ENCODE results near the gene FANCC.

The FANCC gene

GRCh38 chr9:95102001-95102433 is 215.5 kb downstream of the FANCC start:
- DNase-seq (ENCODE audit: low read depth in 2 of 2), result no peak

DNA sequence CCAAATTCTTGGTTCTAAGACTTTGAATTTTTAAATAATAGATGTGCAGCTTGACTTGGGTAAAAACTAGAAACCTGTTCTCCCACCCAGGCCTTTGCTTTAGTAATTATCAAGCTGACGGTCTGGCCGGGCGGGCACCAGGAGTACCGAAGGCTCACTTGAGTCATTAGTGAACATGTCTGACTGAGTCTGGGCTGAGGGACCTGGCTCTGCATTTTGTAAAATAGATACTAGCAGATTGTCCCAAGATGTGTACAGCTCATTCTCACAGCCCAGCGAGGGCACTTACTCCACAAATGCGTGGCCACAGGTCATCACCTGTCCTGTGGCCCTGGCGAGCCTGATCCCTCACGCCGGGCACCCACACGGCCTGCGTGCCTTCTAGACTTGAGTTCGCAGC is 216.2 kb downstream of the FANCC start:
- no peak for DNase-seq (ENCODE audit: low read depth in 2 of 2)

GRCh38 chr9:95100071-95100627 is 217.4 kb downstream of the FANCC start:
- DNase-seq (ENCODE audit: low read depth in 2 of 2), result no peak

DNA sequence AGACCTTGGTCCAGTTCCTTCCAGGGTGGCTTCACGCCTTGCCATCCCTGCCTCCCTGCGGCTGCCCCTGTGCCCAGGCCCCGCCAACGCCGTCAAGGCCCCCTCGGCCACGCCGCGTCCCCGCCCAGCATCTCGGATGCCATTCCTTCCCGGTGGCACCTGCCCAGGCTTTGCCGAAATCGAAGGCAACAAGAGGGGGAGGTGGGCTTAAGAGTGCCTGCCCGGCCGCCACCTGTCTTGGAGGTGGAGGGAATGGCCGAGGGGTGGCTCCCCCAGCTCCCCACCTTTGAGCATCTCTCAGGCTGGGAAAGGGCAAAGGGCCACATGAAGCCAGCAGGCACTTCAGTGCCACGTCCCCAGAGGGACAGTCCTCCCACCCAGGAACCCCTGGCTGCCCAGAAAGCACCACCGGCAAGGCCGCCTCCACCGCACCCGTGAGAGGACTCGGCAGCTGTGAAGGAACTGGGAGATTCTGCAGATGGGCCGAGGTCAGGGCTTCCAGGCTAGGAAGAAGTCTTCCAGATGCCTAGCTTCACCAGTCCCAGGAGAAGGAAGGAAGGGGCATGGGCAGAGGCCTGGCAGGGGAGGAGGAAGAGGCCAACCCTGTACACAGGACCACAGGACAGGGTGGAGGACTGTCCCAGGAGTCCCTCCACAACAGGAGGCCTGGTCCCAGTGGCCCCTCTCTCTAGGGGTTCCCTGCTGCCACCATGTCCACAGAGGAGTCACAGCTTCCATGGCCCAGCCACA is 218.0 kb downstream of the FANCC start:
- no peak for DNase-seq (ENCODE audit: low read depth in 2 of 2)

DNA sequence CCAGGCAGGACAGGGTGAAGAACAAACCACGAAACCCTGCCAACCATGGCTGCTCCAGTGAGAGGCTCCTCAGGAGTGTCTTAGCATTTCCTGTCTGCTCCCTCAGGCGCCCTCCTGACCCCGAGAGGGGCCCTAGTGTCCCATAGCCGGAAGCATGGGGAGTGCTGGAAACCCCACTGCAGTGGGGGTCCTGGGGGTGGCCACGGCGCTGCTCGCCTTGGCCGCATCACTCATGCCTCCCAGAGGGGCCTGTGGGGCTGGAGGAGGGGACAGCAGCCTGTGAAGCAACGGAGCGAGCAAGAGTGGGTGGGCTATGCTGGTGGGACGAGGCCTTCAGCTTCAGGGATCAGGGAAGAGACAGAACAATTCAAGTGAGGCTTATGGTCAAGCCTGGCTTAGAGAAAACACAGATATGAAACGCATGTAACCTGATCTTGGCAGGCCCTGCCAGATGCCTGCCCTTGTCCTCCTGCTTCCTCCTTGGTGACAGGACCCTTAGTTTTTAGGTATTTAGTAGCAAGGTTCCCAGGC is 219.1 kb downstream of the FANCC start:
- DNase-seq (ENCODE audit: low read depth in 2 of 2), result no peak

GRCh38 chr9:95097279-95097678 is 220.2 kb downstream of the FANCC start:
- DNase-seq (ENCODE audit: low read depth in 2 of 2), result no peak

GRCh38 chr9:95096807-95097206 is 220.7 kb downstream of the FANCC start:
- no peak for DNase-seq (ENCODE audit: low read depth in 2 of 2)

DNA sequence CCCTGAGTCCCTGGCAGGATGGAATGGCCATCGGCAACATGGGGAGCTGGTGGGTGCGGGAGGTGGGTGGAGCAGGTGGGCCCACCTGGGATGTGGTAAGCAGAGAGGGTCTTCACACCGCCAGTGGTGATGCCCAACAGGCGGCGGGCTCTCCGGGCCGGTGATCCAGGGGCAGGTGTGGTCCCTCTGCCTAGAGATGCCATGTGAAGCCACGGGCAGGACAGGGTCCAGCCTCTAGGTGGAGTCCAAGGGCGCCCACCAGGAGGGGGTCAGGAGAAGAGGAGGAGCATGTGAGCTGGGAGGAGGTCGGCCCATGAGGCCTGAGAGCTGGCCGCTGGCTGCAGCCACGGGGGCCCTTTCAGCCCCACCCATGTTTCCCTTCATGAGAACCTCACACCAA is 221.1 kb downstream of the FANCC start:
- no peak for DNase-seq (ENCODE audit: low read depth in 2 of 2)

- no peak for DNase-seq (ENCODE audit: low read depth in 2 of 2)
These were observed 221.7 kb downstream of the FANCC start for GRCh38 chr9:95095641-95096355.

- DNase-seq (ENCODE audit: low read depth in 2 of 2), result no peak
These were observed 223.5 kb downstream of the FANCC start for GRCh38 chr9:95094002-95094401.

GRCh38 chr9:95093586-95093985 is 223.9 kb downstream of the FANCC start:
- no peak for DNase-seq (ENCODE audit: low read depth in 2 of 2)

- no peak for DNase-seq (ENCODE audit: low read depth in 2 of 2)
These were observed 225.0 kb downstream of the FANCC start for GRCh38 chr9:95092262-95093072.

DNA sequence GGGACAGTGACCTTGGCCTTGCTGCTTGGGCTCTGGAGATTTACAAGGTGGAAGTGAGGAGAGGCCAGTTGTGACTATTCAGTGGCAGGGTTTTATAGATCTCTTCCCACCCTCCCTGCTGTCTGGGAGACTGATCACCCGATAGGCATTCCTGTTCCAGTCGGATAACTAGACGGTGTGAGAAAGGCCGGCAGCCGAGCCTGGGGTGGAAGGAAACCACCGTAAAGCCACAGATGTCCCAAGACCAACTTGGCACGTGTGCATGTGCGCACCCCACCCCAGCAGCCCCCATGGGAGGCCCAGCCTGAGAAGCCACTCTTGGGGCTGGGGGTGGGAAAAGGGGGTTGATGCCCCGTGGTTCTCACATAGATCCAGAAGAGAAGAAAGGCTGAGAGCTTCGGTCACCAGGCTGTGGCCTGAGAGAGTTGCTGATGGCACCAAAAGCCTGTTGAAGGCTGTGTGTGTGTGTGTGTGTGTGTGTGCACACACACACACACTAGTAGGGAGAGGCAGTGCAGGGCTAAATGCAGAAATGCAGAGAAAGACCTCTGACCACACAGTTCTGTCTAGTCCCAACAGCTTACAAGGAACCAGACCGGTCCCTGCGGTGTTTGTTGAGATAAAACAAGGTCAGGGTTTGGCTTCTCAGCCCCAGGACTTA is 225.8 kb downstream of the FANCC start:
- DNase-seq (ENCODE audit: low read depth in 2 of 2), result no peak

- DNase-seq (ENCODE audit: low read depth in 2 of 2), result no peak
These were observed 226.5 kb downstream of the FANCC start for GRCh38 chr9:95090871-95091577.

DNA sequence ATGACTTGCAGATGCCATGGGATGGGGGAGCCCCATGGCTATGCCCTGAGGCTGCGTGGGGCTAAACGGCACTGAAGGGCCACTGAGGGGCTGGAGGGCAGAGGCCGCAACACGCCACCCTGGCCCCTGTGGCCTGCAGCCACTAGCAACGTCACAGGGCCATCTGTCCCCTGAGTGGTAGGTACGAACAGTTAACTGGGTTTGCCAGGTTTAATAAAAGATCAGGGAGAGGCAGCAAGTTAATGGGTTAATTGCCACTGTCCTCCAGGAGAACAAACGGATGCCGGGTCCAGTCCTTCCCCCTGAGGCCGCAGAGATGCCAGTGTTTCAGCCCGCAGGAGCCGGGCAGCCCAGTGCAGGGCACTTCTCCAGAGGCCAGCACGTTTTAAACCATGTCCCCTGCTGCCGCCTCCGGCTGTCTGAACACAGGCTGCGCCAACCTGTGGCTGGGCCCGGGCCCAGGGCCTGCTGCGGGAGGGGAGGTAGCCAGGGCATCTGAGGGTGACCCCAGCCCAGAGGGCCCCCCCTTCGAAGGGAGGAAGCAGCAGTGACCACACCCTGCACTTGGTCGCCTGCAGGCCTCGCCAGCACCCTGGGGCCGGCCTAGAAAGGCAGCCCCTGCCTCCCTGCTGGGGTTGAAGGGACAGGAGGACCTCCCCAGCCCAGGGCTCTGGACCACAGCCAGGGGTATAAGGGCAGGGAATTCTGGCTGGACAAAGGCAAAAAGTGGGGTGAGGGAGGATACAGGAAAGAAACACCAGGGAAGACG is 227.3 kb downstream of the FANCC start:
- DNase-seq (ENCODE audit: low read depth in 2 of 2), result no peak

- no peak for DNase-seq (ENCODE audit: low read depth in 2 of 2)
These were observed 228.1 kb downstream of the FANCC start for GRCh38 chr9:95089257-95090022.

GRCh38 chr9:95088421-95089161 is 228.9 kb downstream of the FANCC start:
- DNase-seq (ENCODE audit: low read depth in 2 of 2), result no peak

- no peak for DNase-seq (ENCODE audit: low read depth in 2 of 2)
These were observed 229.8 kb downstream of the FANCC start for GRCh38 chr9:95087659-95088242.

Measured in stimulated activated CD4-positive, alpha-beta T cell treated with anti-CD3 and anti-CD28 coated beads, Interleukin-12 subunit alpha, Interleukin-12 subunit beta, amount 100 ng/mL, for 24 hours (primary cell).